HG02623 (cell line): ENCODE data around the gene MACROD2.
A peak's percentile ranks its signal among the peaks of the same experiment; 100 is the strongest.
"Not testable (repeated sequence)": the region's sequence is repeated elsewhere in the genome, so short reads cannot be mapped to it uniquely, and the experiment has no call there.

Experiments
- ATAC-seq: cut with Tn5 transposase; IDR thresholded peaks from one replicate; pipeline ENCODE4 v1.9.1; 2021; ENCODE audit warnings: moderate library complexity; ENCODE audit not compliant: unreplicated experiment

Gene MACROD2

GRCh38 chr20:15362849-15363248 is 1367.5 kb downstream of the MACROD2 start:
- ATAC-seq, result no peak

- ATAC-seq, result no peak
Measured at GRCh38 chr20:15364781-15365180, 1369.5 kb downstream of the MACROD2 start.

- ATAC-seq, result no peak
Measured at GRCh38 chr20:15370370-15370769, 1375.1 kb downstream of the MACROD2 start.

- no peak for ATAC-seq
Measured at GRCh38 chr20:15374682-15375081, 1379.4 kb downstream of the MACROD2 start.

DNA sequence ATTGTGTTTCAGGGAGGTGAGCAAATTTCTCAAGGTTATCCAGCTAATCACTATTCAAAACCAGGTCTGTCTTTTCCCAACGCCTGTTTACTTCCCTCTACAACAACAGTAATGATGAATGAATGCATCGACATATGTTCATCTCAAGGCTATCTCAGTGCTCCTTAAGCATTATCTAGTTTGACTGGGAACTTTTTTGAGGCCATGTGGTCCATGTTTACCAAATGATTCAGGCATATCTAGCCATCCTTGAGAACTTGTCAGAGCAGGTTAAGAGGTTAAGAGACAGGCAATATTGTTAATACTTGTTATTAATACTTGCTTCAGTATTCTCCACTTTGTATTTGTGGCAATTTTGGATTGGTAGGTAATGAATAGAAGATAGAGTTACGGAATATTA is 1380.5 kb downstream of the MACROD2 start:
- no peak for ATAC-seq

- not testable (repeated sequence) for ATAC-seq
Measured at GRCh38 chr20:15377603-15378002, 1382.3 kb downstream of the MACROD2 start.

DNA sequence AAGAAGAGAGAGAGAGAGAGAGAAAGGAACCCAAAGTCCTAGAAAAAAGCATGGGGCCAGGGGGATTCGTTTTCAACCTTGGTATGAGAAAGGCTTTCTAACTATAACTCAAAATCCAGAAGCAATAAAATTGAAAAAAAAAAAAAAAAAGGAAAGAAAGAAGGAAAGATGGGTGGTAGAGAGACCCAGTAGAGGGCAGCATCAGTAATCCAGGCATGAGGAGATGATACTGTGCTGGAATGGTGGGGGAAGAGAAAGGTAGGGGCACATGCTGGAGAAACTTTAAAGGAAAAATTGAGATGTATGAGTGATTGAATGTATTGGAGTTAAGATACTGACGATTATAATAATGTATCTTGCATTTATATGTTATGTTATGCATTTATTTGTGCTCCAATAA is 1382.8 kb downstream of the MACROD2 start:
- no peak for ATAC-seq

GRCh38 chr20:15379681-15380296 is 1384.5 kb downstream of the MACROD2 start:
- ATAC-seq, result no peak

DNA sequence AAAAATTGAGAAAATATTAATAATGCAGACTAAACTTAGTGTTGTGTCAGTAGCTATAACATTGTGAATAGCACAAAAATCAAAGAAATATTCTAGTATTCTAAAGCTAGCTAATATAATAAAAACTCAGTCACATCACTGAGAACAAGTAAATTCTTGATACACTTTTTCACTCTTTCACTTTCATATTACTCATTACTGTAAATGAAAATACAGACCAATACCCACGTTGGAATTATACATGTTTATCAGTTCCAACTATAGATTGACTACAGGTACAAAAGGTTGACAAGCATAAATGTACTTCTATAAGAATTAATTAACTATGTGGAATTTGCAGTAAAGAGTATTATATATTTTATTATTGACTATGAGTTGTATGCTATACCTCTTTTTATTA is 1385.5 kb downstream of the MACROD2 start:
- ATAC-seq, result peak; percentile 60

GRCh38 chr20:15387228-15387627 is 1391.9 kb downstream of the MACROD2 start:
- ATAC-seq, result no peak

DNA sequence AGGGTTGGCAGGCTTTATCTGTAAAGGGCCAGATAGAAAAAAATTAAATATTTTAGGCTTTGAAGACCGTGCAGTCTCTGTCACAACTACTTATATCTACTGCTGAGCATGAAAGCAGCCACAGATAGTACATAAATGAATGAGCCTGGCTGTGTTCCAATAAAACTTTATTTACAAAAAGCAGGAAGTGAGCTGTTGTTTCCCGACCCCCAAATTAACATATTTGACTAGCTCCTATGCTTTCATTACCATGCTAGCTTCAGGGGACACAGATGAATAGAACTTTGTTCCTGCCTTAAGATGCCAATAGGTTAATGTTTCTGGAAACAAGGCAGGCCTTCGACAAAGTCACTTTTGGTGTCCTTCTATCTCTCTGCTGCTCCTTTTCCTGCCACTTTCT is 1400.1 kb downstream of the MACROD2 start:
- no peak for ATAC-seq

DNA sequence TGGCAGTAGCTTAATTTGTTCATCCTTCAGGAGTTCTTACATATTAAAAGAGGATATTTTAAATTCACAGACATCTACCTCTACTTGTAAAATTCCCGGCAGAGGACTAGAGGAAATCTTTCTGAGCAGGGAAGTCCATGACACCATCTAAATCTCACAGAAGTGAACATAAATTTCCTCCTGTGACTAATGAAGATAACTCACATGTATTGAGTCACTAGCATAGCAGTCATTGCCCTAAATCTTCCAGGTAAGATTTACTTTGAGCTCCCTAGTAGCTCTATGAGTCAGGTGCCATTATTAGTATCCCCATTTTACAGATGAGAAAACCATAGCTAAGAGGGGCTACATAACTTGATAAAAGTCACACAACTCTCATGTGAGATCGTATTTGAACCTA is 1400.7 kb downstream of the MACROD2 start:
- no peak for ATAC-seq

- ATAC-seq, result no peak
Measured at GRCh38 chr20:15396900-15397299, 1401.6 kb downstream of the MACROD2 start.

GRCh38 chr20:15399781-15400180 is 1404.5 kb downstream of the MACROD2 start:
- ATAC-seq, result no peak

- ATAC-seq, result no peak
Measured at GRCh38 chr20:15406072-15406471, 1410.8 kb downstream of the MACROD2 start.

GRCh38 chr20:15411781-15412180 is 1416.5 kb downstream of the MACROD2 start:
- no peak for ATAC-seq

GRCh38 chr20:15415908-15416307 is 1420.6 kb downstream of the MACROD2 start:
- no peak for ATAC-seq

- no peak for ATAC-seq
Measured at GRCh38 chr20:15419856-15420255, 1424.5 kb downstream of the MACROD2 start.

DNA sequence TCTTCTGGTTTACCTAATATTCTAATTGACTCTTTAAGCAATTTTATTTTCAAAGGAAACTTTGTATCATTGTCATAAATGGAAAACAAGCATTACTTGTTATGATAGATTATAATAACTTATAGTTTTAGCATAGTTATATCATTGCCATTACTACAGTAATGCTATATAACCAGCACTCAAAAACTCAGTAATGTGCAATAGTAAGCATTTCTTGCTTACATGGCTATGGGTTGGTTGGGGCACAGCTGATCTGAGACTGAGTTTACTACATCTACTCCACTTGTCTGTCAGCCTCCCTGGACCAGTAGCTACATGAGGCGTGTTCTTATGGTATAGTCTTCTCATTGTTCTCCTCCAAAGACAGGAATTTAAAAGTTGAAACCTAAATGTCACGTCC is 1427.7 kb downstream of the MACROD2 start:
- ATAC-seq, result no peak

GRCh38 chr20:15439551-15439950 is 1444.2 kb downstream of the MACROD2 start:
- no peak for ATAC-seq

DNA sequence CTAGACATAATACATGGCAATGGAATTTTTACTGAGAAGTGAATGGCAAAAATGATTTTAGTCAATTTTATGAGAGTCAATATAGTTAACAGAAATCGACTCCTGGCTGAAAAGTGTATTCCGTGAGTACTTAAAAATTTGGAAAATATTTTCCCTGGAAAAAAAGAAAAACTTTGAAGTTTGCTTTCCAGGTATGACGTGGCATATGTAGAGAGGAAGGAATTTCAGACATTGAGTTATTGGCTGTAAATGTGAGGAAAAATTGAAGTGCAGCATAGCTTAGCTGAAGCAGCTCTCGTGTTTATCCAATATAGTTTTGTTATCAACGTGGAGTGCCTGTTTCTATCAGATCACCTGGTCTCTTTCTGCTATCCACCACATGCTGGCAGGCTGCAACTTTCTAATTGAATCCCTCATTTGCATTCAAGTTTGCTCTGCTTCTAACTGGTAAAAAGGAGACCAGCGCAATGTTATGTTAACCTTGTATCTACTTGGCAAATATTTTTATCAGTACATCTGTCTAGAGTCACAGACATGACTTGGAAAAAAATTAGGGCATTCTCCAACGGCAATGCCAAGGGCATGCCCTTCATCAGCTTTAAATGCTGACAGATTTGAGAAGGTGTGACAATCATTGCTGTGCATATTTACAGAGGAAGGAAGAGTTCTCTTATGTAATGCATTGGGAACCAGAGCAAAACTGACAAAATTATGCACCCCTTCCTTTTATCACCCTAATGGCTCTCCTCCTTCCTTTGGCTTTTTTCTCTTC is 1444.9 kb downstream of the MACROD2 start:
- no peak for ATAC-seq

- no peak for ATAC-seq
Measured at GRCh38 chr20:15445056-15445840, 1449.9 kb downstream of the MACROD2 start.
